DND-41 (cell line): ENCODE data around the gene ATP8A2.
A peak's percentile ranks its signal among the peaks of the same experiment; 100 is the strongest.

ENCODE experiments used
- ATAC-seq: fragments of 200-7000 bp; cut with Tn5 transposase; 3 replicates; pipeline ENCODE4 v1.9.1; 2021; ENCODE audit warnings: low read depth; ENCODE audit not compliant: insufficient read depth
- DNase-seq: peaks from one replicate; pipeline ENCODE4 v3.0.0-alpha.2; 2020
- H2AFZ ChIP-seq: 2 replicates; pipeline ENCODE4 v1.6.0; 2012; ENCODE audit warnings: low read depth, low read length
- H3K27ac ChIP-seq: 2 replicates; pipeline ENCODE4 v1.5.1; 2012; ENCODE audit warnings: low read length, inconsistent platforms
- H3K27me3 ChIP-seq: fragments of 200-600 bp; sonication (generic); 2 replicates; pipeline ENCODE4 v1.6.0; 2012; ENCODE audit warnings: low read length, mild to moderate bottlenecking, inconsistent platforms; ENCODE audit not compliant: insufficient read depth, poor library complexity
- H3K36me3 ChIP-seq: 2 replicates; pipeline ENCODE4 v1.5.1; 2012; ENCODE audit warnings: low read length, inconsistent platforms; ENCODE audit not compliant: insufficient read depth
- H3K4me1 ChIP-seq: 2 replicates; pipeline ENCODE4 v1.5.1; 2012; ENCODE audit warnings: mild to moderate bottlenecking, low read length; ENCODE audit not compliant: insufficient read depth
- H3K4me2 ChIP-seq: 2 replicates; pipeline ENCODE4 v1.6.0; 2012; ENCODE audit warnings: mild to moderate bottlenecking, moderate library complexity, low read length, inconsistent platforms; ENCODE audit not compliant: insufficient read depth
- H3K4me3 ChIP-seq, 2 experiments: fragments of 200-600 bp in 1 of 2; shearing (Covaris generic) in 1 of 2; 2 replicates each; pipeline ENCODE4 v1.5.1; 2012 to 2016; ENCODE audit warnings: inconsistent platforms in 2 of 2, low read length in 2 of 2, mild to moderate bottlenecking in 2 of 2, low read depth in 1 of 2, moderate library complexity in 1 of 2
- H3K79me2 ChIP-seq: 2 replicates; pipeline ENCODE4 v1.6.0; 2012; ENCODE audit warnings: low read length, inconsistent platforms; ENCODE audit not compliant: insufficient read depth
- H3K9ac ChIP-seq: 2 replicates; pipeline ENCODE4 v1.6.0; 2012; ENCODE audit warnings: low read depth, mild to moderate bottlenecking, inconsistent platforms, low read length, moderate library complexity
- H3K9me3 ChIP-seq: 2 replicates; pipeline ENCODE4 v1.5.1; 2012; ENCODE audit warnings: low read length, moderate library complexity, mild to moderate bottlenecking, inconsistent platforms; ENCODE audit not compliant: insufficient read depth, severe bottlenecking
- H4K20me1 ChIP-seq: 2 replicates; pipeline ENCODE4 v1.6.0; 2012; ENCODE audit warnings: low read length; ENCODE audit not compliant: insufficient read depth
- EZH2 ChIP-seq: IDR thresholded peaks from 3 replicates; pipeline ENCODE4 v1.6.1; 2012; ENCODE audit warnings: borderline replicate concordance, low read depth, mild to moderate bottlenecking, moderate library complexity, low read length, inconsistent platforms; ENCODE audit not compliant: severe bottlenecking
- TF ChIP-seq, protein P1 (sequence below): IDR thresholded peaks from 2 replicates; pipeline ENCODE4 v1.5.1; 2012; ENCODE audit warnings: borderline replicate concordance, low read length, moderate library complexity, mild to moderate bottlenecking; ENCODE audit not compliant: poor library complexity, severe bottlenecking; ENCODE audit errors: extremely low read depth

The ATP8A2 gene

GRCh38 chr13:25375727-25376358, 4.1 kb downstream of the ATP8A2 start:
- Histone ChIP-seq H3K36me3 (no peaks in the 10 kb centered on the region), H3K27me3 (peaks cover 3% of the 10 kb centered on the region), H3K9ac (no peak overlapping the region), H3K27ac (no peak overlapping the region), H3K9me3 (no peaks in the 10 kb centered on the region), H4K20me1 (no peaks in the 10 kb centered on the region), H3K4me2 (peak overlapping the region; percentile 24; the same call in 1 of the 2 replicates), H3K79me2 (no peaks in the 10 kb centered on the region), H3K4me1 (no peaks in the 10 kb centered on the region), H3K4me3 (no peak overlapping the region), H2AFZ (no peak overlapping the region)
- TF ChIP-seq EZH2: no peak
- TF ChIP-seq, protein P1, sequence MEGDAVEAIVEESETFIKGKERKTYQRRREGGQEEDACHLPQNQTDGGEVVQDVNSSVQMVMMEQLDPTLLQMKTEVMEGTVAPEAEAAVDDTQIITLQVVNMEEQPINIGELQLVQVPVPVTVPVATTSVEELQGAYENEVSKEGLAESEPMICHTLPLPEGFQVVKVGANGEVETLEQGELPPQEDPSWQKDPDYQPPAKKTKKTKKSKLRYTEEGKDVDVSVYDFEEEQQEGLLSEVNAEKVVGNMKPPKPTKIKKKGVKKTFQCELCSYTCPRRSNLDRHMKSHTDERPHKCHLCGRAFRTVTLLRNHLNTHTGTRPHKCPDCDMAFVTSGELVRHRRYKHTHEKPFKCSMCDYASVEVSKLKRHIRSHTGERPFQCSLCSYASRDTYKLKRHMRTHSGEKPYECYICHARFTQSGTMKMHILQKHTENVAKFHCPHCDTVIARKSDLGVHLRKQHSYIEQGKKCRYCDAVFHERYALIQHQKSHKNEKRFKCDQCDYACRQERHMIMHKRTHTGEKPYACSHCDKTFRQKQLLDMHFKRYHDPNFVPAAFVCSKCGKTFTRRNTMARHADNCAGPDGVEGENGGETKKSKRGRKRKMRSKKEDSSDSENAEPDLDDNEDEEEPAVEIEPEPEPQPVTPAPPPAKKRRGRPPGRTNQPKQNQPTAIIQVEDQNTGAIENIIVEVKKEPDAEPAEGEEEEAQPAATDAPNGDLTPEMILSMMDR: peak; percentile 75
- peak; percentile 67; the same call in 2 of the 3 replicates for ATAC-seq
- peak; percentile 50 for DNase-seq

- Histone ChIP-seq H3K27me3 (peaks cover 5% of the 10 kb centered on the region), H2AFZ (no peak overlapping the region), H3K36me3 (no peaks in the 10 kb centered on the region), H3K79me2 (no peaks in the 10 kb centered on the region), H3K4me1 (no peaks in the 10 kb centered on the region), H3K4me2 (no peak overlapping the region), H3K4me3 (no peak overlapping the region), H3K9ac (no peak overlapping the region), H4K20me1 (no peaks in the 10 kb centered on the region), H3K9me3 (no peaks in the 10 kb centered on the region), H3K27ac (no peak overlapping the region)
- no peak for ATAC-seq
- DNase-seq: no peak
- no peak for TF ChIP-seq EZH2
- TF ChIP-seq, protein P1: no peak
Measured at GRCh38 chr13:25377244-25377962, 5.6 kb downstream of the ATP8A2 start.

DNA sequence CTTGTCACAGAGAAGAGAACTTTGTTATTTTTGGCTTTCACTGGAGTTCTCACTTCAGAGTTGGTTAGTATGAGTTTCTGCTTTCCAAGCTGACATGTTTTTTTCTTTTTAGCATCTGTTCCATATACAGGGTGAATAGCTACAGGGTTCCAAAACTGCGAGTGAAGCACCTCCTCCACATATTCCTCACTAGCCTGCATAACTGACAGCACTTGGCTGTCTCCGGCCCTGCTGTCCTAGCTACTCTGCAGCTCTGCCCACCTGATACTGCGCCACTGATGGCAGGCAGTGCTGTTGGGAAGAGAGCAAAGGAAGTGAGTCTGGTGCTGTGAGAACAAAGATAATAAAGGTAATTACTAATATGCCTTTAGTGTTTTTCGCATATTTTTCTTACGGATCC, 6.8 kb downstream of the ATP8A2 start:
- Histone ChIP-seq H3K4me2 (no peak overlapping the region), H3K9ac (no peak overlapping the region), H4K20me1 (no peaks in the 10 kb centered on the region), H3K9me3 (no peaks in the 10 kb centered on the region), H3K4me3 (no peak overlapping the region), H2AFZ (no peak overlapping the region), H3K36me3 (no peaks in the 10 kb centered on the region), H3K27ac (no peak overlapping the region), H3K27me3 (peaks cover 5% of the 10 kb centered on the region), H3K79me2 (no peaks in the 10 kb centered on the region), H3K4me1 (no peaks in the 10 kb centered on the region)
- ATAC-seq (no peak), DNase-seq (no peak)
- TF ChIP-seq EZH2: no peak
- TF ChIP-seq, protein P1: no peak
